Inflammatory macrophage (primary cell): ENCODE results near the gene EML4.
A peak's percentile ranks its signal among the peaks of the same experiment; 100 is the strongest.
"Not testable (repeated sequence)": the region's sequence is repeated elsewhere in the genome, so short reads cannot be mapped to it uniquely, and the experiment has no call there.

Experiments used
- DNase-seq, 2 donors: peaks; one replicate each; pipeline ENCODE4 v3.0.0-alpha.2; 2020 to 2022

Gene EML4

DNA sequence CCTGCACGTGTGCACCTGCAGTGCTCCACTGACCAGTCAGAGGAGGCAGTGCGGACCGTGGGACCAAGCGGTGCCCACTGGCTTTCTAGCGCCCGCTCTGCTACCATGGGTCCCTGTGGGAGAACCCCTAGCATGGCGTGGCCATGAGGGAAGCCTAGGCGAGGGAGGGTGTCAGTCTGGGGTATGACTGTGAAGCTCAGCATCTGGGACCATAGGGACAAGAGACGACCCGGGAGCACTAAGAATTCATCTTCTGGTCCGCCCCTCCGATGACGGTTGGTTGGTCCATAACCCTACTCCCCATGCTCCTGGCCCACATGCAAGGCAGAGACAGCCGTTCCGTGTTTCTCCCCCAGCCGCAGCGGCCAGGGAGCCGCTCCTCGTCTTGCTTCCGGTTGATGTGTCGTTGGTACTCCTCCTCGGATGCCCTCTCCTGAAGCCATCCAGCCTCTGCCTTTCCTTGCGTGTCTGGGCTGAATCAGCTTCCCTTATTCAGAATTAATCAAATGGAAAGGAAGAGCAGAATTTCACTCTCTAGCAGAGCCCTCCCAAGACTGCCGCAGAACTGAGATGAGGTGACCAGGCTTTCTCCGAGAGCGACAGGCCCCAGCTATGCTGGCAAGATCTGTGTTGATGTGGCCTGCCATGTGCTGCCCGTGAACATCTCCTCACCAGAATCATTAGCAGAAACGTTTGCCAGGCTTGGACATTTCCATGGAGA lies 168.9 kb downstream of the EML4 start:
- DNase-seq, result no peak

DNA sequence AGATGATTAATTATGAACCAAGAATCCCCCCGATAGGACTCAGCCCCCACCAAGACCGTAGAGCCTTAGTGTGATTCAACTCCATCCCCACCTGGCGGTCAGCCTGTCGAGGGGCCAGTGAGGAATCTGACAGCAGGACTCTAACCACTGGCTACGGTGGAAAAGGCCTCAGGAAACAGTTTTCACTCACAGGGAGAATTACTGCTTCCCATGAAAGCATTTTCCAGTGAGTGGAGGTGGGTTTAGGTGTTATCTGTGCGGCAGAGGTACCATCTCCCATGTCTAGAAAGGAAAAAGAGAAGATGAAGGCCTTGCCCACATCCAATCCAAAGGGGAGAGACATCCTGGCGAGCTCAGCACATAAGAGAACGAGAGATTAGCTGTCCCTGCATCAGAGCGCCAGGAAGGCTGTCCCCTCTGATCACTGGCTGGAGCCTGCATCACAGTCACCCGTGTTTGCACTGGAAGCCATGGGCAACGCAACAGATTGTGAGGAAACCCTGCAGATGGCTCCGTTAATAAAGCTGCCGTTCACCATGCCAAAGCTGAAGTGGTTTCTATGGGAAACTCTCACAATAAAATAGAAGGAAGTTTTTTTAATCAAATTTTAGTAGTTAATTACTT lies 169.5 kb downstream of the EML4 start:
- DNase-seq, result no peak

- DNase-seq, result no peak
These were observed 170.2 kb downstream of the EML4 start for GRCh38 chr2:42339191-42339912.

DNA sequence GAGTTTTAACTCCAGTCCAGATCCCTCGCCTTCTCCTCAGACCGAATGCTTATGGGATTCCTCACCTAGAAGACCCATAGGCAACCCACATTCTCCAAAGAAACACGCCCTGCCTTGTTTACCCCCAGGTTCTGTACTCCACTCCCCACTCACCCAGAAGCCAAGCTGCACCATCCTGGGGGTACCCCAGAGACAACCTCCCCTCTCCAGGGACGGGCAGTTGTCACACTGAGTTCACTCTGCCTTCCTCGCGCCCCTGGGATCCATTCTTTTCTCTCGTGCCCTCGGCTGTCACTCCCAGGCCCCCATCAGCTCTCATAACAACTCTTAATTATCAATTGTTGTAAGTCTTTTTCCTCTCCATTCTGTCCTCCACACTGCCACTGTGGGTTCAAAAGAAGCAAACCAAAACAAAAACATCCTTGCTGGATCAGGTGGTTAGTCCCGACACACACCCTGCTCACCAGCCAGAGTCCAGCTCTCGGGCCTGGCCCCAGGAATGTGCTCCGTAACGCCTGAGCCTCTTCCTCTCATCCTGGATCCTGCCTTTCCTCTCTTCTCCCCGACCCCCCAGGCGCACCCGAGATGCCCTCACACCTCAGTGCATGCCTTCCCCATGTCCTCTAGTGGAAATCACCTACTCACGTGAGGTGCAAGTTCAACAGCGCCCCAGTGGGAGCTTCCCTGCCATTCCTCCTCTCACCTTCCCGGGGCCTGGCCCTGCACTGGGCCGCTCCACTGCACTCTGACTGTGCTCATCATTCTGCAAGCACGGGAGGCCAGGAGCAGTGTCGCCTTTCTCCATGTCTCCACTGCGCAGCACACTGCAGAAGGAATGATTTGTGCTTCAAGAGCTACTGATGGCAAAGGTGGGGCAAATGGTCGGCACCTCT lies 171.1 kb downstream of the EML4 start:
- no peak for DNase-seq

- DNase-seq, result no peak
These were observed 171.9 kb downstream of the EML4 start for GRCh38 chr2:42340938-42341636.

DNA sequence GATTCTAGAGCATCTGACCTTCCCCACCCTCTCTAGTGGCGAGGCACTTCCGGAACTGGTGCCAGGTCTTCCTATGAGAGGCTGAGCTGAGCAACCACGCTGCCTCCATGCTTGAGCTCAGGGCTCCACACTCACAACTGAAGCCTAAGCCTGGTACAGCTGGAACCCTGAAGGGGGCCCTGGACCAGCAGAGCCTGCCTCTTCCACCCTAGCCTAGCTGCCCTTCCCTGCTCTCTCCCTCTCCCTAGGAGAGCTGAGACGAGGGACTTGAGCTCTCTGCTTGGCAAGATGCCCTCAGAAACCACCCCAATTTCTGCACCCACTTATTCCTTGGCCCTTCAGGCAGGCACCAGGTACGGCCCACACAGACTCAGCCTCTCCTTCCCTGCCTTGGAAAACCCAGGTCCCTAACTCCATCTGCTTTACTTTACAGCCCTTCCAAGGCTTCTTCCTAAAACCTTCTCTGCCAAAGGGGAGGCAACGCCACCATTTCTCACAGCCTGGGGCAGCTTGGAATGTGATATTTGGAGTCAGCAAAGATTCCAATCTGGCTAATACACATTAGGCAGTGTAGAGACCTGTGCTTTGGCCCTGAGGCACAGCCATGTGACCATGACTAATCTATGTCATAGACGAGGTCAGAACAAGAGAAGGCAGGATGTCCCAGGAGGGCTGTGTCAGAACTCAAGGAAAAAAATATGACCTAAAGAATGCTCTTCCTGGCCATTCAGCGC lies 173.1 kb downstream of the EML4 start:
- peak; percentile 33 to 57 for DNase-seq

GRCh38 chr2:42342795-42343241 lies 173.7 kb downstream of the EML4 start:
- peak in 1 of 2 donors; percentile 21 for DNase-seq

DNA sequence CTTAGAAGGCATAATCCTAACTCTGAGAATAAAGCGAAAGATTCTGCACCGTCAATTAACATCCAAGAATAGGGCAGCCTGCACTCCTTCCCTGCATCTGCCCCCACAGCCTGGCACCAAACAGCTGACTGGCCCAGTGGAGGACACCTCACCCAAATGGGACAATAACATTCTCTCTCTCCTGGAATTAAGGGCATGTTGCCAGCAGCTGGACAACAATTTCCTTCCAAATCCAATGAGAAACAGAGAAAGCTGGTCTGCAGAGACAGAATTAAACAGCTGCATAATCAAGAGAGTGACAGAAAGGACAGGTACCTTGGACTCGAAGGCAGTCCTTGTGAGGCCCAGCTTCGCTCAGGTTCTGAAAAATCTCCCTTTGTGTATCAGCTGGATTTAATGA lies 176.8 kb downstream of the EML4 start:
- no peak for DNase-seq

DNA sequence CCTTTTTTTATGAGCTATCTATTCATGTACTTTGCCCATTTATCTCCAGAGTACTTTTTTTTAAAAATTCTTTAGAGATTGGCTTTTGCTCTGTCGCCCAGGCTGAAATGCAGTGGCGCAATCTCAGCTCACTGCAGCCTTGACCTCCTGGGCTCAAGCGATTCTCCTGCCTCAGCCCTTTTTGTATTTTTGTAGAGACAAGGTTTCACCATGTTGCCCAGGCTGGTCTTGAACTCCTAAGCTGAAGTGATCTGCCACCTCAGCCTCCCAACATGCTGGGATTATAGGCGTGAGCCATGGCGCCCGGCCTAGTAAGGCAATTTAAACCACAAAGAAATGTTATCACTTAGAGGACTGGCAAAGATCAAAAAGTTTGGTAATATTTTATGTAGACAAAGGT lies 177.7 kb downstream of the EML4 start:
- DNase-seq, result not testable (repeated sequence)

GRCh38 chr2:42347518-42347917 lies 178.4 kb downstream of the EML4 start:
- DNase-seq, result not testable (repeated sequence)

DNA sequence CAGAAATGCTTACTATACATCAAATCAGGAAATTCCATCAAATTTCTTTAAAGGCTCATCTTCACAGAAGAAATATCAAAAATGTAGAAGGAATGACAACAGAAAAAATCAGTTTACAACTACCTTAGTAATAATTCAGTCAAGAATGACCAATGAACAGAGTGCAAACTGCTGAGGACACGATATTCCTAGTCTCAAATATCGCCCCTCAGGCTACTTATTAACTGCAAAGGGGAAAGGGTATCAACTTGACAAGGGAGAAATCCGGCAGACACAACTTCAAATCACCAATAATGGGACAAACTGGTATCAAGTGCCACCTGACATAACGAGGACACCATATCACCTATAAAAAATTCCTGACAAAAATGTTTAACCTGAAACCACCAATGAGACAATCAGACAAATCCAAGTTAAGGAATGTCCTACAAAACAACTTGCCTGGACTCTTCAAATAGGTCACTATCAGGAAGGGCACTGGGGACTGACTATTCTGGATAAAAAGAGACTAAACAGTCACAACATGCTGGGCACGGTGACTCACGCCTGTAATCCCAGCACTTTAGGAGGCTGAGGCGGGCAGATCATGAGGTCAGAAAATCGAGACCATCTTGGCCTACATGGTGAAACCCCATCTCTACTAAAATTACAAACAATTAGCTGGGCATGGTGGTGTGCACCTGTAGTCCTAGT lies 179.1 kb downstream of the EML4 start:
- DNase-seq, result no peak

DNA sequence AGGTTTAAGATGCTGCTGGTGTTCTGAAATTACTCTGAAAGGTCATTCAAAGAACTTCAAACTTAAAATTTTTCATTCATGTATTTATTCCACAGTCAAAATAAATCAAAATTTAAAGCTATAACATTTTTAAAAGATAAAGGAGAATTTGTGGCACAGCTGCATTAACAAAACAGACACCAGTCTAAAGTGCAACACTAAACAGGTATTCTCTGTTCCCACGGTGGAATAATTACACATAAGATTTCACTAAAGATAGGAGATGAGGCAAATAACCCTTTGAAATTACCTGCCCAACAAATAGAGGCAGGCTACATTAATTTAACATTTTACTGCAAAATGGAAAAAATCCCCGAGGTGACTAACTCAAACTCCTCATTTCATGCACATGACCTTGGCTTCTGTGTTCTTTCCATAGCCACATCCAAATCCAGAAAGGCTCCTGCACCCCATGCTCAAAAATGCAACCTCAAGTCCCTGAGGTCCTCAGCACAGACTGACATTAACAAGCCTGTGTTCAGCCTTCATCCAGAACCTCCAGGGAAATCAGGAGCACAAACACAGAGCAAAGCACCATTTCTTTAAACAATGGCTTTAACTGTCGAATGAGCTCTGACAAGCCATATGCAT lies 181.4 kb downstream of the EML4 start:
- DNase-seq, result no peak

DNA sequence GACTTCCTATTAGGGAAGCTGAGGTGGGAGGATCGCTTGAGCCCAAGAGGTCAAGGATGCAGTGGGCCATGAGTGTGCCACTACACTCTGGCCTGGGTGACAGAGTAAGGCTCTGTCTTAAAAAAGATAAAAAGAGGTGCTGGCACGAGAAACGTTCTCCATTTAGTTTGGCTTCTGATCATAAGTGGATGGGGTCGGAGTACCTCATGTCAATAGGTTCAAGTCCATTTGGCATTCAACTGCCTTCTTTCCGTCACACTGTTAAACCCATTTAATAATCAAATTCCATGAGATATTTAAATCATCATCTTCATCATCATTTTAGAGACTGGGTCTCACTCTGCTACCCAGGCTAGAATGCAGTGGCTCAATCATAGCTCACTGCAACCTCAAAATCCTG lies 182.7 kb downstream of the EML4 start:
- DNase-seq, result no peak

- no peak for DNase-seq
These were observed 184.8 kb downstream of the EML4 start for GRCh38 chr2:42353792-42354429.

DNA sequence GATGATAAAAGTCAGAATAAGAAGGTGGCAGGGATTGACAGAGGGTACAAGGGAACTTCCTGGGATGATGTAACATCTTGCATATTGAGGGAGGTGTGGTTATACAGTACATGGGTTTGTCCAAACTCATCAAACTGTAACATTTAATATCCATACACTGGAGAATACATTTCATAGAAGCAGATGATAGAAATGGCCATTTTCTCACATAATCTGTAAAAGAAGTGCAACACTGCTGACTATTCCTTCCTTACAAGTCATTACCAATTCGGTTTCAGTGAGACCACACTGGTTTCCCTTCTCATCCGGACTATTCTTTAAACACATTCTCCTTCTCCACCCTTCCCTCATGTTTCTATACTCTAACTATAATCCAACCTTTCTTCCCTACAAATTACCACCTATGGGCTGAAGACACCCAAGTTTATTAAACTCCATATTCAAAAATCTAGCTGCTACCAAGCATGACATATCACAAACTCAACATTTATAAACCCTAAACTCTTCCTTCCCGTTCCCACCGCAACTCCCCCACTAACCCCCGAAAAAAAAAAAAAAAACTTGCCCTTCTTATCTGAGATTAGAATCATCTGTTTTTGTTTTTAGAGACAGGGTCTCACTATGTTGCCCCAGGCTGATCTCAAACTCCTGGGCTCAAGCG lies 190.3 kb downstream of the EML4 start:
- no peak for DNase-seq

DNA sequence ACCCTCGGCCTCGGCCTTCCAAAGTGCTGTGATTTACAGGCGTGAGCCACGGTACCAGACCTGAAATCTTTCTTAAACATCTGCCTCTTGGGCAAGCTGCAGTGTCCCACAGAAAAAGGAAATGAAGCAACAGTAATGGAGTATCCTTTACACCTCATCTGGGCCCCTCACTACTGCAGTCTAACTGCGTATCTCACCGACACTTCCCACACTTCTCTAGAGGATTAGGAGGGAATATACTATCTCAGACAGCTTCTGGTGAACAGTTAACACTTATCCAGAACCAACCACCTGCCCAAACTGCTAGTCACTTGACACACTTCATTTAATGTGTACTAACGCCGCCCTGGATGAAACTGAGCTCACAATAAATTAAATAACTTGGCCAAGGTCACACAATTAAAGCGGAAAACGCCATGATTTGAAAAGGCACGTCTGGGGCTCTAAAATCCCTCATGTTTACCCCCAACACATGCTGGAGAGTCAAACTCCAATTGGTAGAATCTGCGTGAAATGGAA lies 190.9 kb downstream of the EML4 start:
- peak; percentile 44 to 54 for DNase-seq

DNA sequence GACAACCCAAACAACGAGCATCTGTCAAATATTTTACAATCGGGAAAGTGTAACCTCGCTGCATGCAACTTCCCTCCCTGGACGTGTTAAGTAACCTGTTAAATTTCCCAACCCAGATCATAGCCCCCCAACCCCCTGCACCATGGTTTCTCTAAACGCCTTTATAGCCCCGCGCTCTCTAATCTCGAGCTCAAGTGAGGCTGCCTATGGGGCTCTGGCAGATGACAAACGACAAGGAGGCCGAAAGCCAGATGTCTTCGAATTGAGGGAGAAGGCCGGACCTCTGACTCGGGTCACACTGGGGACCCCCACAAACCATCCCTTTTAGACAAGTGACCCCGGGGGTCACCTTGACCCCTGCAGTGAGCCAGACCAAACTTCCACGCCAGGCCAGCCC lies 191.3 kb downstream of the EML4 start:
- DNase-seq, result peak in 1 of 2 donors; percentile 5

DNA sequence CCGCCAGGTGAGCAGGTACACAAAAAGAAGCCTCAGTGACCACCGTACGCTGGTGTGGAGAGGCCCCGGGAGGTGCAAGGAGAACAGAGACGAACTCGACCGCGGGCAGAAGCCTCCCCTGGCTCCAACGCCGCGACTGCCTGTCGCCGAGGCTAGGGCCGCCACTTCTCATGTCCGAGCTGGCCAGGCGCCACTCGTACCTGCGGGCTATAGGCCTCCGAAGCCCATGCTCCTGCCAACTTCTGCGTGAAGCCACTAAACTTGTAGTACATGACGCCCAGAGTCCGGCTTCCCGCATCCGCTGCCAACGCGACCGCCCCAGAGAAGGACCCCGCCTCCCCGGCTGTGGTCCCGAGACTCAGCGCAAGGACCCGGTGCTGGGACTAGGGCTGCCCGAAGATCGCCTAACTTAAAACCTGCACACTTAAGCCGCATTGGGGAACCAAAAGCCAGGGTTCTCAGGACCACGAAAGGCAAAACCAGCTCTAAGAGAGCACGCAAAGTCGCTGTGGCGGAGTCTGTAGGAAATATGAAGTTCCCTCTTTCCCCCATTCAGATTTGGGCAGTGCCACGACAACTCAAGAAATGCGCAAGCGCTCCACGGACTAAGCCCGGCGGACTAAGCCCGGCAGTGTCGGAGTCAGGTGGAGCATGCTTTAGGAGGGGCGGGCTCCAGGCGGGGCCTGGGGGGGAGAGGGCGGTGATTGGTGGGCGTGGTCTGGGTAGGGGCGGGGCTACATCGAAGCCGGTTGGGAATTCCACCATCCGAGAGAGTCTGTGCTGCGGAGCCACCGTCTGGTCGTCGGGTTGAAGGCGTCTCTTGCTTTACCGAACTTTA lies 192.0 kb downstream of the EML4 start, which contains the start of gene COX7A2L:
Gene COX7A2L (minus strand): TSS at position 328 of the 838 bp plus-strand sequence. CDS start 56 bp downstream, at position 272.
- DNase-seq, result peak; percentile 96 to 97
